ENCODE measurements around the gene TBC1D13. TPM values are rescaled to one million over a fixed set of nuclear protein-coding genes. Genes with fewer than 3 reads are reported as not detected.

TBC1D13 gene
- total and polyA plus RNA-seq, 2 of the 4 experiments (the other 2 are of a cell fraction), result 9.1 to 26.4 TPM

- ChIA-PET POLR2A (ENCODE audit: unreplicated experiment) (no interaction called here), CTCF (interaction anchor here (0.9 kb wide), 1 partner anchor 13 kb away, joined by 3 read pairs; the partner anchor contains the start of gene ENDOG)
- no peak overlapping the region for H3K4ac ChIP-seq (ENCODE audit: low read depth, low read length)
- TF ChIP-seq MXI1 (IDR thresholded peaks at IDR 0.05; ENCODE audit: borderline replicate concordance, low read depth, low read length), result no peak
- TF ChIP-seq SMC3 (IDR thresholded peaks at IDR 0.05; ENCODE audit: low read depth, low read length), result no peak
- no peak for TF ChIP-seq CHD1 (IDR thresholded peaks at IDR 0.05; ENCODE audit: low read depth, low read length)
- no peak for TF ChIP-seq USF2 (IDR thresholded peaks at IDR 0.05; ENCODE audit: low read depth, low read length)
- no peak for TF ChIP-seq FOS (IDR thresholded peaks at IDR 0.05; ENCODE audit: low read depth, low read length)
- no peak for TF ChIP-seq MAFK (IDR thresholded peaks at IDR 0.05; ENCODE audit: low read depth, low read length)
- no peak for TF ChIP-seq RCOR1 (IDR thresholded peaks at IDR 0.05; ENCODE audit: insufficient replicate concordance, low read length)
- TF ChIP-seq RFX5 (IDR thresholded peaks at IDR 0.05; ENCODE audit: low read depth, low read length), result no peak
- TF ChIP-seq POLR2A (IDR thresholded peaks at IDR 0.05; ENCODE audit: low read depth, low read length), result no peak
- no peak for TF ChIP-seq MAZ (IDR thresholded peaks at IDR 0.05; ENCODE audit: borderline replicate concordance, low read depth, low read length)
- no peak for TF ChIP-seq CTCF (conservative IDR thresholded peaks at IDR 0.05; ENCODE audit: low read depth, low read length)
- TF ChIP-seq NFE2L2 (IDR thresholded peaks at IDR 0.05; ENCODE audit: low read depth, low read length), result no peak
- no peak for TF ChIP-seq CEBPB (IDR thresholded peaks at IDR 0.05; ENCODE audit: low read depth, low read length)
- TF ChIP-seq ELK1 (IDR thresholded peaks at IDR 0.05; ENCODE audit: borderline replicate concordance, low read depth, low read length), result no peak
- in situ Hi-C loops (cut with MboI; ENCODE audit: low sequenced_read_pairs), result no loop called here
- no peak overlapping the region for H2BK15ac ChIP-seq (ENCODE audit: low read depth, low read length)
- no peak overlapping the region for H4K5ac ChIP-seq (ENCODE audit: low read depth, low read length)
- H3K9me1 ChIP-seq (ENCODE audit: insufficient read depth, low read length), result no peaks in the 10 kb centered on the region
- DNase-seq (no peak), ATAC-seq (ENCODE audit: low read depth) (no peak)
- no peak overlapping the region for H2BK5ac ChIP-seq (ENCODE audit: low read depth, low read length, poor library complexity, severe bottlenecking)
- no peaks in the 10 kb centered on the region for H3K4me1 ChIP-seq (ENCODE audit: control insufficient read depth, insufficient read depth, low read length)
- H3K27me3 ChIP-seq (ENCODE audit: control insufficient read depth, insufficient read depth, low read length), result no peaks in the 10 kb centered on the region
- H3K27ac ChIP-seq (ENCODE audit: insufficient read depth, low read length), result no peak overlapping the region
- no peak overlapping the region for H4K8ac ChIP-seq (ENCODE audit: low read depth in 2 of 2, low read length in 2 of 2)
- H3K14ac ChIP-seq (replicated peaks; ENCODE audit: low read depth, low read length), result no peak overlapping the region
- no peak overlapping the region for H3K4me3 ChIP-seq (ENCODE audit: insufficient read depth, low read depth, low read length)
- dilution Hi-C loops (cut with HindIII; ENCODE audit: low sequenced_read_pairs, unreplicated experiment), result no loop called here
- no peaks in the 10 kb centered on the region for H4K20me1 ChIP-seq (ENCODE audit: insufficient read depth, low read length)
- no peak overlapping the region for H3K56ac ChIP-seq (ENCODE audit: extremely low read depth, insufficient read depth, low read length)
- no peak overlapping the region for H3K9ac ChIP-seq (ENCODE audit: low read depth, low read length)
- no peak overlapping the region for H2AK9ac ChIP-seq (replicated peaks; ENCODE audit: low read depth, low read length, poor library complexity)
- no peak overlapping the region for H4K91ac ChIP-seq (ENCODE audit: insufficient read depth, low read depth, low read length)
- no peak overlapping the region for H2BK20ac ChIP-seq (ENCODE audit: low read depth, low read length)
- BruUV-seq (replicated peaks), result no TSS peak
- 90% methylated on average over 12 of the region's 14 CpGs; no CpG with 5 or more reads in 1 of the 2 experiments for WGBS, 2 experiments (ENCODE audit: extremely low coverage in 2 of 2, insufficient read length in 1 of 2)
- no peak overlapping the region for H2BK120ac ChIP-seq (ENCODE audit: low read depth, low read length)
- H2AK5ac ChIP-seq (ENCODE audit: low read depth, low read length), result no peak overlapping the region
- intact Hi-C loops (cut with micrococcal nuclease), result no loop called here
- H3K79me1 ChIP-seq (ENCODE audit: low read depth in 1 of 2, low read length in 2 of 2), result no peaks in the 10 kb centered on the region
- no peak overlapping the region for H2AFZ ChIP-seq (replicated peaks; ENCODE audit: low read length, poor library complexity)
- H3K36me3 ChIP-seq (ENCODE audit: control insufficient read depth, insufficient read depth, low read length), result peaks cover 46% of the 10 kb centered on the region
- no peak overlapping the region for H3K4me2 ChIP-seq (ENCODE audit: low read depth, low read length)
- no peaks in the 10 kb centered on the region for H3K9me3 ChIP-seq (ENCODE audit: control insufficient read depth, insufficient read depth, low read length)
- no peak overlapping the region for H3K18ac ChIP-seq (ENCODE audit: low read depth, low read length)
- no peak overlapping the region for H3K23ac ChIP-seq (ENCODE audit: low read depth, low read length)
These were observed 18.6 kb downstream of the TBC1D13 start for GRCh38 chr9:128805661-128806060.

Measured in IMR-90 (cell line).